H9 (cell line): ENCODE results near the gene TYRP1. TPM values are rescaled to one million over a fixed set of nuclear protein-coding genes. Genes with fewer than 3 reads are reported as not detected.

Source experiments
- DNase-seq: peaks from one replicate; pipeline ENCODE4 v3.0.0-alpha.2; 2017
- H2AFZ ChIP-seq: one replicate; pipeline ENCODE4 v1.6.1; 2013; ENCODE audit warnings: mild to moderate bottlenecking, low read length, control low read depth, moderate library complexity
- H2AK5ac ChIP-seq: 2 replicates; pipeline ENCODE4 v1.6.1; 2013; ENCODE audit warnings: low read length, control low read depth, mixed read lengths; ENCODE audit not compliant: insufficient read length
- H2BK120ac ChIP-seq: one replicate; pipeline ENCODE4 v1.6.1; 2013; ENCODE audit warnings: low read depth, mild to moderate bottlenecking, low read length, control low read depth, inconsistent platforms; ENCODE audit not compliant: poor library complexity, severe bottlenecking
- H2BK12ac ChIP-seq: 2 replicates; pipeline ENCODE4 v1.6.1; 2013; ENCODE audit warnings: low read length, control low read depth, mixed read lengths, low read depth; ENCODE audit not compliant: insufficient read length
- H2BK15ac ChIP-seq: 2 replicates; pipeline ENCODE4 v1.6.1; 2013; ENCODE audit warnings: low read depth, low read length, control low read depth
- H2BK20ac ChIP-seq: one replicate; pipeline ENCODE4 v1.6.1; 2013; ENCODE audit warnings: low read depth, mild to moderate bottlenecking, low read length, control low read depth, inconsistent platforms; ENCODE audit not compliant: poor library complexity, severe bottlenecking
- H2BK5ac ChIP-seq: 2 replicates; pipeline ENCODE4 v1.6.1; 2013; ENCODE audit warnings: low read length, control low read depth, mixed read lengths; ENCODE audit not compliant: insufficient read length
- H3K14ac ChIP-seq: 2 replicates; pipeline ENCODE4 v1.6.1; 2013; ENCODE audit warnings: low read length, control low read depth; ENCODE audit not compliant: insufficient read depth
- H3K18ac ChIP-seq: 2 replicates; pipeline ENCODE4 v1.6.1; 2013; ENCODE audit warnings: low read depth, mild to moderate bottlenecking, mixed read lengths, low read length, control low read depth; ENCODE audit not compliant: insufficient read length
- H3K23ac ChIP-seq: 2 replicates; pipeline ENCODE4 v1.6.1; 2013; ENCODE audit warnings: low read length, control low read depth, mixed read lengths, low read depth; ENCODE audit not compliant: insufficient read length
- H3K23me2 ChIP-seq: 2 replicates; pipeline ENCODE4 v1.6.1; 2013; ENCODE audit warnings: low read depth, mild to moderate bottlenecking, mixed read lengths, low read length, control low read depth; ENCODE audit not compliant: insufficient read length, poor library complexity, severe bottlenecking
- H3K27ac ChIP-seq: 2 replicates; pipeline ENCODE4 v1.5.1; 2013; ENCODE audit warnings: low read length, control low read depth, mixed read lengths, low read depth; ENCODE audit not compliant: insufficient read length
- H3K27me3 ChIP-seq: 2 replicates; pipeline ENCODE4 v1.6.1; 2013; ENCODE audit warnings: low read length, control low read depth, inconsistent platforms; ENCODE audit not compliant: insufficient read depth
- H3K4ac ChIP-seq: 2 replicates; pipeline ENCODE4 v1.6.1; 2013; ENCODE audit warnings: low read depth, mild to moderate bottlenecking, control low read depth, inconsistent platforms, low read length, moderate library complexity
- H3K4me1 ChIP-seq: 2 replicates; pipeline ENCODE4 v1.6.1; 2013; ENCODE audit warnings: low read length, control low read depth, inconsistent platforms; ENCODE audit not compliant: insufficient read depth
- H3K4me2 ChIP-seq: 2 replicates; pipeline ENCODE4 v1.6.1; 2013; ENCODE audit warnings: low read length, control low read depth, mixed read lengths; ENCODE audit not compliant: insufficient read length, insufficient read depth
- H3K56ac ChIP-seq: 2 replicates; pipeline ENCODE4 v1.6.1; 2013; ENCODE audit warnings: low read depth, mild to moderate bottlenecking, mixed read lengths, low read length, control low read depth; ENCODE audit not compliant: insufficient read length
- H3K79me1 ChIP-seq: 2 replicates; pipeline ENCODE4 v1.6.1; 2013; ENCODE audit warnings: low read depth, mild to moderate bottlenecking, moderate library complexity, low read length, control low read depth, inconsistent platforms; ENCODE audit not compliant: insufficient read depth, poor library complexity, severe bottlenecking
- H3K79me2 ChIP-seq: 2 replicates; pipeline ENCODE4 v1.6.1; 2013; ENCODE audit warnings: low read length, control low read depth, inconsistent platforms; ENCODE audit not compliant: insufficient read depth
- H3K9ac ChIP-seq: 2 replicates; pipeline ENCODE4 v1.6.1; 2013; ENCODE audit warnings: low read length, control low read depth, mixed read lengths; ENCODE audit not compliant: insufficient read length; ENCODE audit errors: extremely low read depth
- H3K9me3 ChIP-seq: one replicate; pipeline ENCODE4 v1.6.1; 2013; ENCODE audit warnings: low read depth, low read length, inconsistent platforms; ENCODE audit not compliant: control insufficient read depth
- H3T11ph ChIP-seq: one replicate; pipeline ENCODE4 v1.6.1; 2013; ENCODE audit warnings: mild to moderate bottlenecking, low read length, control low read depth, inconsistent platforms
- H4K20me1 ChIP-seq: one replicate; pipeline ENCODE4 v1.6.1; 2013; ENCODE audit not compliant: control insufficient read depth, insufficient read length, insufficient read depth
- H4K5ac ChIP-seq: 2 replicates; pipeline ENCODE4 v1.6.1; 2013; ENCODE audit warnings: low read depth, mild to moderate bottlenecking, mixed read lengths, low read length, control low read depth; ENCODE audit not compliant: insufficient read length
- H4K8ac ChIP-seq: replicated peaks from 2 replicates; pipeline ENCODE4 v1.6.1; 2013; ENCODE audit warnings: low read length, control low read depth, mixed read lengths, low read depth; ENCODE audit not compliant: insufficient read length
- H4K91ac ChIP-seq: 2 replicates; pipeline ENCODE4 v1.6.1; 2013; ENCODE audit warnings: low read depth, mild to moderate bottlenecking, moderate library complexity, mixed read lengths, low read length, control low read depth; ENCODE audit not compliant: insufficient read length
- H3K27ac Mint-ChIP-seq, 3 experiments: 2 replicates in 2 of 3; 3 replicates in 1 of 3; pipeline ENCODE4 v1.8.0; 2020 to 2021; ENCODE audit warnings: mixed read lengths in 3 of 3, mild to moderate bottlenecking in 1 of 3, moderate library complexity in 1 of 3
- H3K27me3 Mint-ChIP-seq: 2 replicates; pipeline ENCODE4 v1.8.0; 2021; ENCODE audit warnings: low read depth, mild to moderate bottlenecking, moderate library complexity, mixed read lengths
- H3K36me3 Mint-ChIP-seq, 3 experiments: 2 replicates in 2 of 3; 3 replicates in 1 of 3; pipeline ENCODE4 v1.8.0; 2020 to 2021; ENCODE audit warnings: low read depth in 3 of 3, mixed read lengths in 3 of 3; ENCODE audit not compliant: insufficient read depth in 1 of 3
- H3K4me1 Mint-ChIP-seq, 2 experiments: 2 replicates each; pipeline ENCODE4 v1.8.0; 2020; ENCODE audit warnings: mixed read lengths in 2 of 2
- H3K4me3 Mint-ChIP-seq, 2 experiments: 2 replicates in 1 of 2; 3 replicates in 1 of 2; pipeline ENCODE4 v1.8.0; 2020 to 2021; ENCODE audit warnings: mild to moderate bottlenecking in 2 of 2, mixed read lengths in 2 of 2, moderate library complexity in 1 of 2
- H3K9me3 Mint-ChIP-seq, 2 experiments: 2 replicates in 1 of 2; 3 replicates in 1 of 2; pipeline ENCODE4 v1.8.0; 2020; ENCODE audit warnings: mild to moderate bottlenecking in 2 of 2, mixed read lengths in 2 of 2, moderate library complexity in 1 of 2
- CTCF ChIP-seq: fragments of 200-600 bp; sonication (generic); conservative IDR thresholded peaks from 3 replicates; pipeline ENCODE4 v1.8.0; 2021; ENCODE audit warnings: antibody characterized with exemption, mild to moderate bottlenecking
- total RNA-seq: library from RNA; stranded (reverse); gene quantifications from 2 replicates; pipeline ENCODE4 v1.2.1, GENCODE V29; 2021

The TYRP1 gene
- total RNA-seq, 1 experiment from 2014 or later = not detected

GRCh38 chr9:12739014-12739652 is 45.9 kb downstream of the TYRP1 start:
- no peaks in the 10 kb centered on the region for H3K79me1 ChIP-seq
- no peak overlapping the region for H3K4ac ChIP-seq
- no peak overlapping the region for H3T11ph ChIP-seq
- H4K5ac ChIP-seq = no peak overlapping the region
- H3K18ac ChIP-seq = no peak overlapping the region
- H3K9me3 Mint-ChIP-seq = peaks cover 5 to 15% of the 10 kb centered on the region in 2 experiments; a peak in 4 of 5 replicates
- H3K4me1 Mint-ChIP-seq = no peaks in the 10 kb centered on the region
- H3K36me3 Mint-ChIP-seq = peaks cover 0 to 9% (median 2%) of the 10 kb centered on the region in 3 experiments; a peak in 3 of 7 replicates
- H4K91ac ChIP-seq = no peak overlapping the region
- no peak overlapping the region for H3K4me3 Mint-ChIP-seq
- no peaks in the 10 kb centered on the region for H3K4me1 ChIP-seq
- no peak overlapping the region for H2BK5ac ChIP-seq
- DNase-seq = no peak
- no peaks in the 10 kb centered on the region for H3K79me2 ChIP-seq
- H4K8ac ChIP-seq = no peak overlapping the region
- H2BK120ac ChIP-seq = no peak overlapping the region
- H3K23ac ChIP-seq = no peak overlapping the region
- no peak overlapping the region for H3K27ac Mint-ChIP-seq
- no peak overlapping the region for H2BK20ac ChIP-seq
- no peaks in the 10 kb centered on the region for H3K27me3 Mint-ChIP-seq
- H3K23me2 ChIP-seq = no peaks in the 10 kb centered on the region
- no peaks in the 10 kb centered on the region for H3K9me3 ChIP-seq
- H3K14ac ChIP-seq = no peak overlapping the region
- H2BK12ac ChIP-seq = no peak overlapping the region
- TF ChIP-seq CTCF = no peak
- H2AFZ ChIP-seq = no peak overlapping the region
- no peak overlapping the region for H2AK5ac ChIP-seq
- no peak overlapping the region for H3K56ac ChIP-seq
- no peak overlapping the region for H3K9ac ChIP-seq
- no peaks in the 10 kb centered on the region for H3K27me3 ChIP-seq
- H2BK15ac ChIP-seq = no peak overlapping the region
- no peaks in the 10 kb centered on the region for H4K20me1 ChIP-seq
- H3K4me2 ChIP-seq = no peak overlapping the region
- H3K27ac ChIP-seq = no peak overlapping the region
